Middle frontal gyrus (tissue), 1 donor: ENCODE data around the gene AGAP3.

Experiments used
- DNase-seq: peaks from one replicate; pipeline ENCODE4 v3.0.0-alpha.2; 2015; ENCODE audit warnings: low spot score; ENCODE audit errors: extremely low spot score

AGAP3 gene

DNA sequence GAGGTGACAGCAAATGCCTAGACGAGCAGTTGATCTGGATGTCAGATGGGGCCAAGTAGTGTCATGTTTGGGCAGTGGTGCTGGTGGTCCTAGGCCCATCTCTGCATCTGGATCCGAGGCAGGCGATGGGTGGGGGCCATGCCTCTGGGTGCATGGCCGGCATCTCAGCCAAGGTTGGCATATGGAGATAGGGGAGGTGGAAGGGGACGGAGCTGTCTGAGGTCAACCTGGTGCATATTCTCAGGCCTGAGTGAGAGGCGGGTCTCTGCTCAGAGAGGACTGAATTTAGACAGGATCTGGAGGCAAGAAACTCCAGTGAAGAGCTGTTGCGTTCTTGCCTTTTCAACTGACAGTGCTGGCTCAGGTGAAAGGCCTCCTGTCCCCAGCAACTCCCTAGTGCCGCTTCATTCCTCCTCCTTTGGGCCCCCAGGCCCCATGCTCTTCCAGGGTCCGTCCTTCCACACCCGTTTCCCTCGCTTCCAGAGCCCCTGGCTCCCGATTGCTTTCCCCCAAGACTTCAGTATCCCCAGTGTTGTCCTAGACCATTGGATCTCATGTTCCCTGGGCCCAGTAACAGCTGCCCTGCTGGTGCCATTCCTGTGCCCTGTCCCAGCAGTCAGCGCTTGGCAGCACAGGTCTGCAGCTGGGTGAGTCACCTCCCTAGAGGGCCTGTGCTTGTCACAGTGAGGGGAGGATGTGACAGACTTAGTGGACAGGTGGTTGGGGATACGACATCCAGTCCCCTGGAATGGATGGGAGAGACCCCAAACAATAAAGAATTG, 48.7 kb downstream of the AGAP3 start:
- DNase-seq: no peak

DNA sequence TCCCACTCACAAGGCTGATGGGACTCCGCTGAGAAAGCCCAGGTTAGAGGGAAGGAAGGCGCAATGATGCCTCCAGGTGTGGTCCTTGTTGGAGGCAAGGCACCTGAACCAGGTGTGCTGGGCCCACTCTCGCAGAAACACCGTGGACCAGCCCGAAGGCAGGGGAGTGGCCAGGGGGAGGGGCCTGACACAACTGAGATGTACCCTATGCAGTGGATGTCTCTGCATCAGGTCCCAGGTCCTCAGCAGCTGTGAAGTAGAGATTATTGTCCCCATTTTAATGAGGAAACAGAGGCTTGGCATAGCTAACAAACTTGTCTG, 49.2 kb downstream of the AGAP3 start:
- DNase-seq: no peak

DNA sequence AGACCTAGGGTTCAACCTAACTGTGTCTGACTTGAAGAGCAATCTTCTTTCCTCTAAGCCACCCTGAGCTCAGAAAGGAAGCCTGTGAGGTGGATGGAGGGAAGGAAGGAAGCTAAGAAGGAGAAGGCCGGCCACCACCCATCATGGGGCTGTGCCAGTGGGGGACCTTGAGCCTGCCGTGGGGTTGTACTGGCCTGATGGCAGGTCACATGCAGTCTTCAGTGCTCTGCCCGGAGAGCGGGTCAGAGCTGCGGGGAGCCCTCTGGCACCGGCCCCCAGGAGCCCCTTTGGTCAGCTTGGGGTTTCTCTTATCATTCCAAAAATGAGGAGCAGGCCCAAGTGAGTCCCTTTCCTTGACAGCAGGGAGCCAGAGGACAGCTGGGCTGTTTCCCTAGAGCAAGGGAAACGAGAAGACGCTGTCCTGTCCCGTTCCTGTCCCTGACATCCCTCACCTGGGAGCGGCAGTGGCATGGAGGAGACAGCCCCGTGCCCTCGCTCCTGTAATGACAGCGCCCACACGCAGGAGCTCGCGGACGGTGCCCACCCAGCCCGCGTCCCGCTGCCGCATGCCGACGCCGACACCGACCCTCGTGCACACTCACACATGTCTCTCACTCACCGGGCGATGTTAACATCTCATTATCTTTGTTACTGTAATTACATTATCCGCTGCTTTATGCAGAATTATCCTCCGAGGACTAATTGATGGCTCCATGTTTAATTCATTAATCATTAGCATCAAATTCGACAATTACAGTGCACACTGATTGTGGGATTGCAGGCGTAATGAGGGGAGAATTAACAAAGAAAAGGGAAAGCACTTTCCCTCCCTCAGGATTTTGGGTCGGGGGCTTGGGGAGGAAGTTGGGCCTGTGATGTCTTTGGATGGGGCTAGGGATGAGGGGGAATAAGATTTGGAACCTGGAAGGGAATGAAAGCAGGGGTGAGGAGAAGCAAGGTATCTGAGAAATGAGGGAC, 49.9 kb downstream of the AGAP3 start:
- no peak for DNase-seq

DNA sequence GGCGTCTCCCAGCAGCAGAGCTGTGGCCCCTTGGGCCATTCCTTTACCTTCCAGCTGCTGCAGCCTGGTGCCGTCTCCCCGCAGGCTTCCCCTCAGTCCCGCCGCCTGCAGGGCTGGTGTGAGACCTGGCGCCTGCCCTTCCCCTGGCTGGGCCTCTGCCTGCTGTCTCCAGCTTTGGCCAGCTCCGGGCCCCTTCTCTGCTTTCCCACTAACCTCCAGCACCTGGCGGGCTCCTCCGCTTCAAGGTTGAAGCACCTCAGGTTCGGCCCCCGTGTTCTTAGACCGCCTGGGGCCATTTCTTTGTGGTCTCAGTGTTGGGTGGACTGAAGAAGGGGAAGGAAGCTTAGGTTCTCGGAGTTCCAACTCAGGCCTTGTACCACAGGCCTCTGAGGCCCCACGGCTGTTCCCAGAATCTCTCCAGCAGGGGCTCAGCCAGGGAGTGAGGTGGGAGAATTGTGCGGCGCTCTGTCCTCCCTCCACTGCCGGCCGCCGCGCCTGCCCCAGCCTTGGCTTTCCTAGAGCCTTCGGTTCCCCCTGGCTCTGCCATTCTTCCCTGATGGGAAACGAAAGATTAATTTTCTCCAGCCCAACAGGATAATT, 50.9 kb downstream of the AGAP3 start:
- DNase-seq: no peak

DNA sequence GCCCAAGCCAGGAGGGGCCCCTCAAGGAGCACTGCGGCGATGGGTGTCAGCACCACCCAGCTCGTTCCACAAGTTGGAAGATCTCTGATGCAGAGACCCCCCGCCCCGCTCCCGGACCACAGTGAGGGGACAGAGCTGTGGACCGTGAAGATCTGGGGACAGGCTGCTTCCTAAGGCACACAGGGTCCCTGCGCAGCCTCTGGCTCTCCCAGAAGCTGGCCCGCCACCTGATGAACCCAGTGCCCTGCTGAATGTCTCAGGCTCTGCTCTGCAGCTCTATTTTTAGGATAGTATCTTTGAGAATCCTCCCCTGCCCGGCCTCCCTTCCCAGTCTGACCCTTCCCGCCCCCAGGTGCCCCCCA, 51.5 kb downstream of the AGAP3 start:
- no peak for DNase-seq

DNA sequence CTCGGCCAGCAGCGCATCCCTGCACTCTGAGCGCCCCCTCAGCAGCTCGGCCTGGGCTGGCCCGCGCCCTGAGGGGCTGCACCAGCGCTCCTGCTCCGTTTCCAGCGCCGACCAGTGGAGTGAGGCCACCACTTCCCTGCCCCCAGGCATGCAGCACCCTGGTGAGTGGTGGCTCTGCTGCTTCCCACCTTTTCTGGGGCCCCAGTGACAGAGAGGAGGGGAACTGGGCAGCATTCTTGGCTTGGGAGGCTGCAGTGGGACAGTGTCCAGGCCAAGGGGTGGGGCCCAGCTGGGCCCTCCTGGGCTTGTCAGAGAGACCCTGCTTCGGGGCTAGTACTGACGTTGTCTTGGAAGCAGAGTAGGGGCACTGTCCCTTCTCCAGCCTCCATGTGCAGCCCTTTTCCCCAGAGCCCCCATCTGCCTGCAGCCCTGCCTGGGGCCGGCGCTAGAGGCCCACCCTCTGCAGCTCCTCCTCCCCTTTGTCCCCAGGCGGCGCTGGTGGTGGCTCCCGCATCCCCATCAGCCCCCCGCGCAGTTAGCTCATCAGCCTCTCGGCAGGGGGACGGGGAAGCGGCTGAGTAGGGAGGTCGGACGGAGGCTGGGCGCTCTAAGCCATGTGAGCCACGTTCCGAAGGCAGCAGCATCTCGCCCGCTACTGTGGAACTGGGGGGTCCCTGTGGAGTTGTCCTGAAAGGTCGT, 52.0 kb downstream of the AGAP3 start:
- DNase-seq: no peak

DNA sequence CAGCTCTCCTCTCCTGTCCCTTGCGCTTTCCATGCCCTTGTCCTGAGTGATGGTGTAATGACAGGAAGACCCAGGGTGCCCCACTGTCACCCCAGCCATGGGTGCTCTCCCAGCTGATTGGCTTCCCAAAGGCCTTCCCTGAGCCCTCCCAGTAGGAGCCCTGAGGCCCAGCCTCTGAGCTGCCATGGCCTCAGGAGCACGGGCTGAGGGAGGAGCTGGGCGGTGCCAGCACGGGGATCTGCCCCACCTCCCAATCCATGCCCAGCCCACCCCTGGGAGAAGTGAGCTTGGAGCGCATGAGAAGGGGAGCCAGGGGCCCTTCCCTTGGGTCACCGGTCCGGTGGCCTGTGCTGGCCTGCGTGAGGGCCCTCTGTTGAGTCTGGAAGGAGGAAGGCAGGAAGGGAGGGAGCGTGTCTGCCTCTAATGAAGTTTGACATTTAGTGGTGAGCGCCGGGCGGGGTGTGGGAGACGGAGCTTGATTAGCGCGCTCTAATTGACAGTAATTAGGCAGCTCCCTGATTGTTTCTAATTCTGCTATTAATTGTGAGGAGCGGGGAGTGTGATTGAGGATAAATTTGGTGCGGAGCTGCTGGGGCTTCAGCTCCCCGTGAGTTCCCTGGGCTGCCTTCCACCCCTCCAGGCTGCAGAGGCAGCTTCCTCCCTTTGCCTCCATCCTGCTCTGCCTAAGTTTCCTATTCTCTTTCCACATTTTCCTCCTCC, 53.0 kb downstream of the AGAP3 start:
- no peak for DNase-seq

DNA sequence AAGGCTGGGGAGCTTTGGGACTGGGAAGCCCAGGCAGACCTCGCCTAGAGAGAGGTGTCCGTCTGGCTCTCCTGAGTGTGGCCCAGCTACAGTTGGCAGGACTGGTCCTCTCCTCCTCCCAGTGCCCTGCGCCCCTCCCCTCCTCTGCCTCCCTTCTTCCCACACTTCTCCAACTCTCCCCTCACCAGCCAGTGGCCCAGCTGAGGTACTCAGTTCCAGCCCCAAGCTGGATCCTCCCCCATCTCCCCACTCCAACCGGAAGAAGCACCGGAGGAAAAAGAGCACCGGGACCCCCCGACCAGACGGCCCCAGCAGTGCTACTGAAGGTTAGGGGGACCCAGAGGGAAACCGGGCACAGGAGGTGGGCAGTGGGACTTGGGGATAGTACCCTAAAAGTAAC, 53.5 kb downstream of the AGAP3 start:
- DNase-seq: no peak

DNA sequence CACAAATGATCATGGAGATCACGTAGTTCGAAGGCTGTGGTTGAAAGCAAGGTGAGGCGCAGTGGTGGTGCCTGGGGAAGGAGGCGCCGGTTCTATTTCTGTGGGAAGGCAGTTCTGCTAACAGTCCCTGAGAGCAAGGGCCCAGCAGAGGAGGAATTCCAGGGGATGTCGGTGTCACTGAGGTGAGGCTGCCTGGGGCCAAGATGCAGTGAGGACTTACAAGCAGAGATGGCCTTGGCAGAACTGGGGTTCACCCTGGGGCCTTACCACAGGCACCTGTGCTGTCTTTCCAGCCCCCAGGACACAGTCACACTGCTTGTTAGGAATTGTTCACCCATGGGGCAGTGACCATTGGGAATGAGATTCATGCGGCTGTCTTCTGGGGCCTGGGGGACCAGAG, 54.6 kb downstream of the AGAP3 start:
- no peak for DNase-seq

DNA sequence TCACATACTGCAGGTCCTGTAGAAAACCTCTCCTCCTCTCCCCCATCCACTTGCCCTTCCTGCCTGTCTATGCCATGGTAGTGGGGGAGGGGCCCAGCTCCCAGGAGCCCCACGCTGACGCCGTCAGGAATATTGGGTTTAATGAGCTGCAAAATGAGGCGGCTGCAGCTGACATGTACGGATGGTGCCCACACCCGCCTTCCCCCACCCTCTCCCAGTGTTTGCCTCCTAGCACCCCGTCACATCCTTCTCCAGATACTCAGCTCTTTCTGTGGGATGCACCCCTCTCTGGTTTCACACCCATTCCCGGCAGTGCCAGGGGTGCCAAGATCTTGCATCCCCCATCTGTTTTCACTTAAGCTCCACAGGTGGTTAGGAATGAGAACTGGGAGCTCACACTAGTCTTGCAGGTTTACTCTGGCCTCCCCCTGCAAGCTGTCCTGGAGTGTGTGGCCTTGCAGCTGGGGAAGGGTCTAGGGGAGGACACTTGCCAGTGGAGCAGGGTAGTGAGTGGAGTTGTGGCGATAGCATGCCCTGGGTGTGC, 55.1 kb downstream of the AGAP3 start:
- DNase-seq: no peak

DNA sequence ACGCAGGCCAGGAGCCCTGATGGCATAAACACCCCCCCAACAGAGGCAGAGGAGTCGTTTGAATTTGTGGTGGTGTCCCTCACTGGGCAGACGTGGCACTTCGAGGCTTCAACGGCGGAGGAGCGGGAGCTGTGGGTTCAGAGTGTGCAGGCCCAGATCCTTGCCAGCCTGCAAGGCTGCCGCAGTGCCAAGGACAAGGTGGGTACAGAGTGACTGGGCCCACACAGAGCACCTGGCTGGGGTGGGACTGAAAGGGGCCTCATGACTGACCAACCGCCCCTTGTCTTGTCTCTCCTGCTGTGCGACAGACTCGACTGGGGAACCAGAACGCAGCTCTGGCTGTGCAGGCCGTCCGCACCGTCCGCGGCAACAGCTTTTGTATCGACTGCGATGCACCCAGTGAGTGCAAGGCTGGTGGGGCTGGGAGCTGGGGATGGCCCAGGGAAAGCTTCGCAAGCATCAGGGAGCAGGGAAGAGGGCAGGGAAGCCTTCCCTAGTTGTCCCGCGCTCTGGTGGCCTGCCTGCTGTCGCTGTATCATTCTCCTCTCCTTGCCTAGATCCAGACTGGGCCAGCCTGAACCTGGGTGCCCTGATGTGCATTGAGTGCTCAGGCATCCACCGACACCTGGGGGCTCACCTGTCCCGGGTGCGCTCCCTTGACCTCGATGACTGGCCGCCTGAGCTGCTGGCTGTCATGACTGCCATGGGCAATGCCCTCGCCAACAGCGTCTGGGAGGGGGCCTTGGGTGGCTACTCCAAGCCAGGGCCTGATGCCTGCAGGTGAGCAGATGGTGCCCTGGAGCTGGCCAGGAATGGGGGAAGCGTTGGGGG, 55.8 kb downstream of the AGAP3 start:
- DNase-seq: no peak

DNA sequence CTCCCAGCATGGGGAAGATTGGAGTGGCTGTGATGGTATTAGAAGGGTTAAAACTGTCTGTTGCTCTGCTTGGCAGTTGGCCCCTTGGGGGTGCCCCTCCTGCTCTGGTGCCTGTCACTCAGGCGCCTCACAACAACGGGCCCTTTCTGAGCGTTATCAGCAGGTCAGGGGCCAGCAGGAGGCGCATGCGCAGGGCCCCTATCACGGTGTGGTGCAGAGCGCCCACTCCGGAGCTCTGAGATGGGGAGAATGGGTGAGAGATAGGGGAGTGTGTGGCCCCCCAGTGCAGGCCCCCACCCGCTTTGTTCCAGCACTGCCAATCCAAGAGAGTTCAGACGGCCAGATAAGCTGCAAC, 56.4 kb downstream of the AGAP3 start:
- peak; percentile 42 for DNase-seq

DNA sequence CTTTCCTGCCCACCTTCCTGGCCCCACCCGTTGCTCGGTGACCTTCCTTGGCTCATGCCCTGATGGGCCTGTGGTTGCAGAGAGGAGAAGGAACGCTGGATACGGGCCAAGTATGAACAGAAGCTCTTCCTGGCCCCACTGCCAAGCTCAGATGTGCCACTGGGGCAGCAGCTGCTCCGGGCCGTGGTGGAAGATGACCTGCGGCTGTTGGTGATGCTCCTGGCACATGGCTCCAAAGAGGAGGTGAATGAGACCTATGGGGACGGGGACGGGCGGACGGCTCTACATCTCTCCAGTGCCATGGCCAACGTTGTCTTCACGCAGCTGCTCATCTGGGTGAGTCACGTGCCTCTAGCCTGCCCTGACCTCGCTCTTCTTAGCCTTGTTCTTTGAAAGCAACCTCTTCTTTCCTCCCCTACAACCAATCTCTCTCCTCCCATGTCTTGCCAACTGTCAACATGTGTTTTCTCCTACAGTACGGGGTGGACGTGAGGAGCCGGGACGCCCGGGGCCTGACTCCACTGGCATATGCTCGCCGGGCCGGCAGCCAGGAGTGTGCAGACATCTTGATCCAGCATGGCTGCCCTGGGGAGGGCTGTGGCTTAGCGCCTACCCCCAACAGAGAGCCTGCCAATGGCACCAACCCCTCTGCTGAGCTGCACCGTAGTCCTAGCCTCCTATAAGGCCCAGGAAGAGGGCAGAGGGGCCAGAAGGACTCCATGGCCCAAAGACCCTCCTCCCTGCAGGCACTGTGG, 57.2 kb downstream of the AGAP3 start:
- no peak for DNase-seq

DNA sequence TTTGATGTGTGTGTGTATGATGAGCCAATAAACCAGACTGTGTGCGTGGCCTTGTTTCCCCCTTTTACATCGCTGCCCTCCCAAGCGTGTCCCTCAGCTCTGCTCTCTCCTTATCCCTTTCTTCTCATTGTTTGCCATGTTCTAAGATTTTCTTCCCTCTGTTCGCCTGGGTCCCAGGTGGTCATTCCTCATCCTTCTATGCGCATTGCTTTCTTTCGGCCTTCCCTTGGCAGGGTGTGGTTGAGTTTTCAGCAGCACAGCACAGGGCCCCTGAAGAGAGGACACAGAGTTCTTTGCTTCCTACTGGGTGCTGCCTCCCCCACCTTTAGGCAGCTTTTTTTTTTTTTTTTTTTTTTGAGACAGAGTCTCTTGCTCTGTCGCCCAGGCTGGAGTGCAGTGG, 58.1 kb downstream of the AGAP3 start:
- no peak for DNase-seq

DNA sequence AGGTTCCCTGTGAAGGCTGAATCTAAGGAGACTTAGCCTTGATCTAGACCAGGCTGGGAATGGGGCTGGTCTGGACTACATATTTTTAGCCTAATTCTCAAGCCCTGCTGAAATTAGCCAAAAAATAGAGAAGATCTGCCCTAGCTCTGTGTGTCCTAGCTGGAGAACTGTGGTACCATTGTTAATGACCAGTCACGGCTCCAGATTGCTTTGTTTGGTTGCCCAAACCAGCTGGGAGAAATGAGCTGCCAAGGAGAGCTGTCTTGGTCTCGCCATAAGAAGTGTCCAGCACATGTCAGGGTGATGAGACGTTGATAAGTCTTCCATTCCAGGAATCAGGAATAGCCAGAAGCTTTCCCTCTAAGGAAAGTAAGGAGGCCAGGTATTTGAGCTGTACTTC, 60.5 kb downstream of the AGAP3 start:
- DNase-seq: no peak

DNA sequence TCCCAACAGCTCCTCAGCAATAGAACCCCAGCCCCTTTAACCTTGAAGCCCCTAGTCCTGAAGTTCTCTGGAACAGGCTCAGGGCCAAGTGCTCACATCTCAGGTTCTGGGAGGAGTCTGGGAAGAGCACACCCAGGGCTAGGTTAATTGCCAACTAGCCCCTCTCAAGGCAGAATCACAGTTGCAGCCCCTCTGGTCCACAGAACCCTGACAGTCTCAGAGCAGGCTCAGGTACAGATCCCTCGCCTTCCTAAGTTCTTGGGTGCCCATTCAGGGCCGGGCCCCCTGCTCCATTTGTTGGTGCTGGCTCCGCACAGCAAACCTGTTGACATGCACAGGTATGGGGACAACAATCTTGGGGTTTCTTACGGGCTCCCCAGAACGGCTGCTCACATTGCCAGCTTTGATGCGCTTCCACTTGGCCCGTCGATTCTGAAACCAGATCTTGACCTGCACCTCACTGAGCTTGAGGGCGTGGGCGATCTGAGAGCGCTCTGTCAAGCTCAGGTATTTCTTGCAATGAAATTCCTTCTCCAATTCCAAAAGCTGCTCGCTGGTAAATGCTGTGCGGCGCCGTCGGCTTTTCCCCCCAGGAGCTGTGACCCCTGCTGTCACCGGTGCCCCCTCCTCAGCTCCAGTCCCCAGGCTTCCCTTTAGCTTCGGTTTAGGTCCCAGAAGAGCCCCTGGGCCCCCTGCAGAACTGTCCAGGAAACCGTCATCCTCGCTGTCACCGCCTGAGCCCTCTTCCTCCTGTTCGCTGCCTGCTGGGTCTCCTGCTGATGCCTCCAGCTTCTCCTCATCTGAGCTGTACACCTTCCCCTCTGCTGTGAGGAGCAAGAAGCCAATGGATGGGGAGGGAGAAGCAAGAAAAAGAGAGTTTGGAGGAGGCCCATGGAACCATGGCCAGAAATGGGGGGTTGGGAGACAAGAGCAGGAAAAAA, 62.3 kb downstream of the AGAP3 start:
- DNase-seq: no peak

DNA sequence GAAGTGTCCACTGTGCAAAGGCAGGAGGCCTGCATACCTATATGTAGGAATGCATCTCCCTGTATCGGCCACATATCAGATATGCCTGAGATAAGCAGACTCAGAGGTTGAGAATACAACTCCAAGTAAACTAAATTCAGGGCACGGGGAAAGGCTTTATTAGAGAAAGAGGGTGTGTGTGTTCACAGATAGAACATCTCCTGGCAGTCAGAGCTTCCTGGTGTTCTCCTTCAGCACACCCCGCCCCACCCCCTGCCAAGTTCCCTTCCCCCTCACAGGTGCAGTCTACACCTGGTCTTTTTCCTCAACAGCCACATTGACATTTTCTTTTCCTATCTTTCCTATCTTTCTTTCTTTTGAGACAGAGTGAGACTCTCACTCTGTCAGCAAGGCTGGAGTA, 64.1 kb downstream of the AGAP3 start:
- DNase-seq: no peak
